Activated CD4-positive, alpha-beta T cell treated with anti-CD3 and anti-CD28 coated beads, Interleukin-2, amount 50 U/mL, for 48 hours (primary cell): ENCODE data around the gene ALX3.

Experiments
- DNase-seq, 2 experiments: peaks; one replicate each; pipeline ENCODE4 v3.0.0-alpha.2; 2020

The ALX3 gene

DNA sequence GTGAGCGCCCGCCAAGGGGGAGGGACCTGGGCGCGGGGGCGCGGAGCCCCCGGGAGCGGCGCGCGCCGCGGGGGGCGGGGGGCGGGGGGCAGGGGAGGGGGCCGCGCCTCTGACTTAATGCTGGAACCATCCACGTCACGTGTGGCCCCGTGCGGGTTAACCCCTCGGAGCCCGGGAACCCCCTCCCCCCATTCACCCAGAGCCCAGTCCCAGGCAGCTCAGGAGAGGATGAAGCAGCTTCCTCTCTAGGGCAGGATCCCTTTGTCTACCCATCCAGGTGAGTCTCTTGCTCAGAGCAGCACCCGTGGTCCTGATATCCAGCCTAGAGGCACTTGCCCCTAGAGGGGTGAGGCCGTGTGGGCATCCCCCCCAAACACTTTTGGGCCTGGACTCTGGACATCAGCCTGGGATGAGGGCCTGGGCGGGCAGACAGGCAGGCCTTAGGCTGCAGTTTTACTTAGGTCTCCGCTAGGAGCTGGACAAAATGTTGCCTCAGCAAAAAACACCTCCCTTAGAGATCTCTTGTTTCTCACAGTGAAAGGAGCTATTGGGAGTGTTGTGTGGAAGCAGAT, at the start of gene ALX3:
Gene ALX3, minus strand, starts transcription at position 2 of the 572 bp plus-strand sequence. CDS start 60 bp downstream, outside the sequence.
- DNase-seq = no peak

GRCh38 chr1:110119843-110120242, 49.4 kb upstream of the ALX3 start:
- no peak for DNase-seq

DNA sequence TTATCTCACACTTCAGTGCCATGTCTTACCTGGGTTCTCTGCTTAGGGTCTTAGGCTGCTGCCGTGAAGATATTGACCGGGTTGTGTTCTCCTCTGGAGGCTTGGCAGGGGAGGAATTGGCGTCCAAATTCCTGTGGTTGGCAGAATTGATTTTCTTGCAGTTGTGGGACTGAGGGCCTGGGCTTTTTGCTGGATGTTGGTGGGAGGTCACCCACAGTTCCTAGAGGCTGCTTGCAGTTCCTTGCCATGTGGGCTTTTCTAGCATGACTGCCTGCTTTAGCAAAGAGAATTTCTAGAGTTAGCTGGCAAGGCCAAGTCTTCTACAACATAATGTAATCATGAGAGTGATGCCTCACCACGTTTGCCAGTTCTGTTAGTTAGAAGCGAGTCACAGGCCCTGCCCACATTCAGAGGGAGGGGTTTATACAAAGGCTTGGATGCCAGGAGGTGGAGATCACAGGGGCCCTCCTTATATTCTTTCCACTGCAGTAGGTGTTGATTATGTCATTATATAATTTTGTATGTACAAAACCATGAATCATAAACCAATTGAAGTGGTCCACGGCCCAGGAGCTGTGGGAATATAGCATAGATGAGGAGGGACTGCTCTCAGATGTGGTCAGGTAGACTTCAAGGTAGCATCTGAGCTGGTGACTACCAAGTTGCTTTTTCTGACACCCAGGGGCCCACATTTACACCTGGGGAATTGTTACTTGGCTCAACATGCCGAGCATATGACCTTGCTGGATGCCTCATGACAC, 48.3 kb upstream of the ALX3 start:
- peak; percentile 8 to 31 for DNase-seq

- no peak for DNase-seq
Observed at GRCh38 chr1:110114784-110115183, 44.3 kb upstream of the ALX3 start.

- DNase-seq = no peak
Observed at GRCh38 chr1:110114173-110114572, 43.7 kb upstream of the ALX3 start.

DNA sequence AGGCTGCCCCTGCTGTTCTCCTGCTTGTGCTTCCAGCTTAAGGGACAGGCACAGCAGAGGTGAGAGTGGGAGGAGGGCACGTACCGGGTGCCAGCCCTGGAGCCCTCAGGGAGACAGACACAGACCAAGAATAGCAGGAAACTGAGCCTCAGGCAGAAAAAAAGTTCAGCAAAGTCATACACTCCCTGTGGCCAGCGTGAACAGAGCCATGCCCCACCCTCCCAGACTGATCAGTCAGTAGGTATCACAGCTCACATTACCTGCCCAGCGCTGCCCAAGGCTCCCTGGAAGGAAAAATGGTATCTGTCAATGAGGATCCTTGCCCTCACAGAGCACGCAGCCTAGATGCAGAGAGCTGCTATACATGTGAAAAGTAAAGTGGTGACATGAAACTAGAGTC, 43.1 kb upstream of the ALX3 start:
- no peak for DNase-seq

- DNase-seq = no peak
Observed at GRCh38 chr1:110112656-110113055, 42.2 kb upstream of the ALX3 start.

DNA sequence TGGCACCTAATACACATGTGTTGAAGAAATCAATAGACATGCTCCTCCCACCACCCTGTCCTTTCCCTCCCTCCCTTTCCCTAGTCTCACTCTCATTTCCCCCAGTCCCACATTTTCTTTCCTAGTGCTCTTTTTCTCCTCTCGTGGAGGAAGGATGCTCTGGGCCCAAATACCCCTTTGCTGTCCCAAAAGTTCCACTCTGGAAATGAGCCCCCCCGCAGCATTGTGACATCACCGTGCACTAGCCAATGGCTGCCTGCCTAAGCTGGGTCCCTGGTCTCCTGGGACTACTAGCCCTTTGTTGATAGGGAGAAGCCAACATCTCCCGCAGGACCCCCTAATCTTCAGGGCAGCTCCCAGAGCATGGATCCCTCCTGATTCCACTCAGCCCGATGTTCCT, 41.7 kb upstream of the ALX3 start, which contains the start of gene UBL4B:
Gene UBL4B, plus strand, starts transcription at position 301 of the 400 bp plus-strand sequence. Its CDS starts 92 bp downstream, at position 393.
- DNase-seq = no peak

GRCh38 chr1:110111081-110111480, 40.6 kb upstream of the ALX3 start:
- no peak for DNase-seq

DNA sequence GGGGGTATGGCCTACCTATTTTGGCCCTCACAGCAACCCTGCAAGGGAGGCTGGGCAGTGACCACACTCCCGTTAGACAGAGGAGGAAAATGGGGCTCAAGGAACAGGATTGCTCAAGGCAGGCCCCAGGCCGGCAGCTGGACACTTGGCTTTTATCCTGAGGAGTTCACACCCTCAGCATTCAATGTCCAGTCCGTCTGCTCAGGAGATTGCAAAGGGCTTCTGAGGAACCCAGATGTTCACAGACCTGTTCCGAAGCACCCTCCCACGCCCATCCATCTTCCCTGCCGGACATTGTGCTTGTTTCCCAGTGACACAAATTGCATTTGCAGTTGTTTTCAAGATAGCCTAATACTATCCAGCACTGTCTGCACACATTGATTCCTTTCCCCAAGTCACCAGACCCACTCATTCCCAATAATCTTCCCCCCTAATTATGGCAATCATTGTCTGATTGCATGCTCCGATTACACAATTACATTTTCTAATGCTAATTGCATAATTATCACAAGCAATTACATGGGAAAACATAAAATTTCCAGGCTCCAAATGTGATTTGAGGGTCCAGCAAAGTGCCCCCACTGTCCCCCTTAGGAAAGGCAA, 37.5 kb upstream of the ALX3 start:
- DNase-seq = no peak

DNA sequence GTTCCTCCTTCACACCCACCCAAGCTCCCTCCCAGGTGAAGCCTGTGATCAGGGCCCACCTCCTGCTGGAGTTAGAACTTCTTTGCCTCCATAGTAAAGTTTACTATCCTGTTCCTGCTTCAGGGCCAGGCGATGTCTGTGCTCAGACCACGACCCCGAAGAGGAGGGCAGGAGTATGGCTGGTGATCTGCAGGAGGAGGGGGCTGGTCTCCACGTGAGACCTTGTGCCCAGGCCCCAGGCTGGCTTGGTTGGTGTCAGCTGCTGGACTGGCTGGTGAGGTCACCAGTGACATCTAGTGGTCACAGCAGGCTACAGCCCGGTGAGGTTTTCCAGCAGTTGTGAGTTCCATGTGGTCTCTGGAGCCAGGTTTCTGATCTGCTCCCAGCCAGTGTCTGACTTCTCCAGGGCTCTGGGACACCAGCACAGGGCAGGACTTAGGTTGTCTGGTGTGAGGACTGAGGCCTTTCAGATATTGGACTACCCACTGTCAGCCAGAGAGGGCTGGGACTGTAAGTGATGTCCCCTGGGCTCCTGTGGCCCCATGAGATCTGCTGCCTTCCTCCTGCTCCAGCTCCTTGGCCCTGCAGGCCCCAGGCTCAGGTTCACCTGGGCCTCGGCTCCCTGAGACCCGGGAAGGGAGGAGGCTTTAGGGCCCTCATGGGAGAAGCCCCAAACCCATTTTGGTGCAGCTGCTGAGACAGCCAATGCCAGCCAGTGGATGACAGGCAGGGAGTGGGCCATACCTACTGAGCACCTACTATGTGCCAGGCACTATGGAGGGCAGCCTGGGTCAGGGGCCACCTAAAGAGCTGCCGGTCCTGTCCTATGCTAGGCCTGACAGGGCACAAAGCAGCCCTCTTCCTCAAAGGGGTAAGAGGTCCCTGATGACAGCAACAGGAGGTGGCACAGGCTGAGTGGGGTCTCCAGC, 35.8 kb upstream of the ALX3 start:
- DNase-seq = peak; percentile 65 to 72

- DNase-seq = no peak
Observed at GRCh38 chr1:110102081-110102480, 31.6 kb upstream of the ALX3 start.

GRCh38 chr1:110100335-110100734, 29.9 kb upstream of the ALX3 start:
- no peak for DNase-seq

GRCh38 chr1:110098222-110099026, 28.0 kb upstream of the ALX3 start:
- no peak for DNase-seq

- DNase-seq = no peak
Observed at GRCh38 chr1:110097507-110098221, 27.2 kb upstream of the ALX3 start.

GRCh38 chr1:110094931-110095654, 24.6 kb upstream of the ALX3 start:
- no peak for DNase-seq

- no peak for DNase-seq
Observed at GRCh38 chr1:110092991-110093390, 22.5 kb upstream of the ALX3 start.

DNA sequence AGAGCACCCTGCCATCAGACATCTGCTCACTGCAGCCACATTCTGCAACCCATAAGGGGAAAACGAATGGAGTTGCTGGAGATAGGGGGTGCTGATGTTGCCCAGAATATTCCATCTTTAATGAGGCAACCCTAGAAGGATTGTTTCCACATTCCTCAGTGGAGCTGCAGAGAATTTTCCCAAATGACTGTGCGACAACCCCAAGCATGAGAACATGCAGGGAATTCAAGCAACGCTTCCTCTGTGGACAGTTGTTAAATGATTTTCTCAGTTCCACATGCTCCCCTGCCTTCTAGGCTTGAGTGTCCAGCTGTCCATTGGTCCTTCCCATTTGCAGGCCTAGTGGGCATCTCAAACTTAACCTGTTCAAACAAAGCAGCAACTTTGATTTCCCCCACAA, 21.3 kb upstream of the ALX3 start:
- no peak for DNase-seq

DNA sequence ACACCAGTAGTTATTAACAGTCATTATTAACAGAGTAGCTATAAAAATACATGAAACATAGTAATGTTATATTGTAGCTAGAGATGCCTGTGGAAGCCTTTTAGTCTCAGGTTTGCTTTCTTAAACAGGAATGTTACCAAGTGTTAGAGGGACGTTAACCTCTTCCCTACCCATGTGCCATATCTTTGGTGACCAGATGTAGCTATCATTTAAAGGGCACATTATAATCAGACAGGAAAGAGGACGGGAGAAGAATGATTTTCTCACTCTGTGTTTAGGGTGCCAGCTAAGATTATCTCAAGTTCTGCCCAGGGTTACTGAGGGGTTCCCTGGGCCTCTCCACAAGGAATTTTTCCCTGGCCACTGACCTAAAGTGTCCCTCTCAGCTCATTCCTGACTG, 20.9 kb upstream of the ALX3 start:
- DNase-seq = no peak

GRCh38 chr1:110089561-110090275, 19.2 kb upstream of the ALX3 start:
- no peak for DNase-seq
